HL-60 (cell line): ENCODE data around the gene PRPF40B.

ENCODE experiments used
- GABPA ChIP-seq: IDR thresholded peaks from 2 replicates; pipeline ENCODE4 v1.6.1; 2012; ENCODE audit warnings: low read depth
- POLR2AphosphoS5 ChIP-seq: IDR thresholded peaks from 2 replicates; pipeline ENCODE4 v1.6.1; 2012; ENCODE audit warnings: low read depth
- TF ChIP-seq, protein P1 (sequence below): IDR thresholded peaks from one replicate; pipeline ENCODE4 v1.5.1; 2011; ENCODE audit warnings: low read length, control low read depth, inconsistent platforms; ENCODE audit not compliant: insufficient read depth
- TF ChIP-seq, protein P2 (sequence below): IDR thresholded peaks from 2 replicates; pipeline ENCODE4 v1.6.1; 2012; ENCODE audit warnings: low read depth; ENCODE audit not compliant: insufficient replicate concordance

DNA sequence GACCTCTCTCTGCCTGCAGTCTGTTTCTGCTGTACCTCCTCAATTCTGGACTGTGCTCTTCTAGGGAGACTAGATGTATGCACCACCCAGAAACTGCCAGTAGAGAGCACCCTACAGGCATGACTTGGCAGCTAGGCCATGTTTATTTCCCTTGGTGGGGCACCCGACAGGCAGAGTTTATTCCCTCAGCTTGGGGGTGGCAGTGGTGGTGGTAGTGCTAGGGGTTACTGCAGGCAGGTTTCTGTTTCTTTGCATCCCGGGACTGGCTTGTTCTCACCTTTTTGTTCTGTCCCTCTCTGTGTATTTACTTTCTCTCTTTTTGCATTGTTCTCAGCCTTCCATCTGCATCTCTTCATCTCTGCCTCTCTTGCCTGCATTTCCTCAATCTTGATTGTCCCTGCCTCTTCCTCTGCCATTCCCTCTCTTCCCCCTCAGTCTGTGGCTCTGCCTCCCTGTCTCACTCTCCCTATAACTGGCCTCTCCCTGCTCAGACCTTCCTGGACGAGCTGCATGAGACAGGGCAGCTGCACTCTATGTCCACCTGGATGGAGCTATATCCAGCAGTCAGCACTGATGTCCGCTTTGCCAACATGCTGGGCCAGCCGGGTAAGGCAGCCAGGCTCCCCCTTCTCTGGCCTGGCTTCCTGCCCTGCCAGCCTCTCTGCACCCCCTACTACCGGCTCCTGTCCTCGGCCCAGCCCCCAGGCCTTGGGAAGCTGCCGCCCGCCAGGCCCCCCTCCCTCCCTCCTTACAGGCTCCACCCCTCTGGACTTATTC is 13.8 kb downstream of the PRPF40B start:
- TF ChIP-seq, protein P1, sequence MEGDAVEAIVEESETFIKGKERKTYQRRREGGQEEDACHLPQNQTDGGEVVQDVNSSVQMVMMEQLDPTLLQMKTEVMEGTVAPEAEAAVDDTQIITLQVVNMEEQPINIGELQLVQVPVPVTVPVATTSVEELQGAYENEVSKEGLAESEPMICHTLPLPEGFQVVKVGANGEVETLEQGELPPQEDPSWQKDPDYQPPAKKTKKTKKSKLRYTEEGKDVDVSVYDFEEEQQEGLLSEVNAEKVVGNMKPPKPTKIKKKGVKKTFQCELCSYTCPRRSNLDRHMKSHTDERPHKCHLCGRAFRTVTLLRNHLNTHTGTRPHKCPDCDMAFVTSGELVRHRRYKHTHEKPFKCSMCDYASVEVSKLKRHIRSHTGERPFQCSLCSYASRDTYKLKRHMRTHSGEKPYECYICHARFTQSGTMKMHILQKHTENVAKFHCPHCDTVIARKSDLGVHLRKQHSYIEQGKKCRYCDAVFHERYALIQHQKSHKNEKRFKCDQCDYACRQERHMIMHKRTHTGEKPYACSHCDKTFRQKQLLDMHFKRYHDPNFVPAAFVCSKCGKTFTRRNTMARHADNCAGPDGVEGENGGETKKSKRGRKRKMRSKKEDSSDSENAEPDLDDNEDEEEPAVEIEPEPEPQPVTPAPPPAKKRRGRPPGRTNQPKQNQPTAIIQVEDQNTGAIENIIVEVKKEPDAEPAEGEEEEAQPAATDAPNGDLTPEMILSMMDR, result peak; percentile 73
- TF ChIP-seq GABPA (no peak), POLR2AphosphoS5 (no peak)
- TF ChIP-seq, protein P2, sequence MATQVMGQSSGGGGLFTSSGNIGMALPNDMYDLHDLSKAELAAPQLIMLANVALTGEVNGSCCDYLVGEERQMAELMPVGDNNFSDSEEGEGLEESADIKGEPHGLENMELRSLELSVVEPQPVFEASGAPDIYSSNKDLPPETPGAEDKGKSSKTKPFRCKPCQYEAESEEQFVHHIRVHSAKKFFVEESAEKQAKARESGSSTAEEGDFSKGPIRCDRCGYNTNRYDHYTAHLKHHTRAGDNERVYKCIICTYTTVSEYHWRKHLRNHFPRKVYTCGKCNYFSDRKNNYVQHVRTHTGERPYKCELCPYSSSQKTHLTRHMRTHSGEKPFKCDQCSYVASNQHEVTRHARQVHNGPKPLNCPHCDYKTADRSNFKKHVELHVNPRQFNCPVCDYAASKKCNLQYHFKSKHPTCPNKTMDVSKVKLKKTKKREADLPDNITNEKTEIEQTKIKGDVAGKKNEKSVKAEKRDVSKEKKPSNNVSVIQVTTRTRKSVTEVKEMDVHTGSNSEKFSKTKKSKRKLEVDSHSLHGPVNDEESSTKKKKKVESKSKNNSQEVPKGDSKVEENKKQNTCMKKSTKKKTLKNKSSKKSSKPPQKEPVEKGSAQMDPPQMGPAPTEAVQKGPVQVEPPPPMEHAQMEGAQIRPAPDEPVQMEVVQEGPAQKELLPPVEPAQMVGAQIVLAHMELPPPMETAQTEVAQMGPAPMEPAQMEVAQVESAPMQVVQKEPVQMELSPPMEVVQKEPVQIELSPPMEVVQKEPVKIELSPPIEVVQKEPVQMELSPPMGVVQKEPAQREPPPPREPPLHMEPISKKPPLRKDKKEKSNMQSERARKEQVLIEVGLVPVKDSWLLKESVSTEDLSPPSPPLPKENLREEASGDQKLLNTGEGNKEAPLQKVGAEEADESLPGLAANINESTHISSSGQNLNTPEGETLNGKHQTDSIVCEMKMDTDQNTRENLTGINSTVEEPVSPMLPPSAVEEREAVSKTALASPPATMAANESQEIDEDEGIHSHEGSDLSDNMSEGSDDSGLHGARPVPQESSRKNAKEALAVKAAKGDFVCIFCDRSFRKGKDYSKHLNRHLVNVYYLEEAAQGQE, result no peak
